GM12801 (cell line): ENCODE measurements around the gene SFXN5.

Source experiments
- CTCF ChIP-seq: IDR thresholded peaks from one replicate; pipeline ENCODE4 v1.5.1; 2011; ENCODE audit warnings: control low read depth; ENCODE audit not compliant: insufficient read length; ENCODE audit errors: extremely low read depth

SFXN5 gene

GRCh38 chr2:72914206-72914559 is 157.3 kb downstream of the SFXN5 start:
- no peak for TF ChIP-seq CTCF

- TF ChIP-seq CTCF: no peak
These were observed 157.9 kb downstream of the SFXN5 start for GRCh38 chr2:72913486-72914205.

GRCh38 chr2:72911256-72911655 is 160.3 kb downstream of the SFXN5 start:
- TF ChIP-seq CTCF: no peak

GRCh38 chr2:72908741-72909140 is 162.8 kb downstream of the SFXN5 start:
- no peak for TF ChIP-seq CTCF

- no peak for TF ChIP-seq CTCF
These were observed 170.1 kb downstream of the SFXN5 start for GRCh38 chr2:72901426-72901825.

- no peak for TF ChIP-seq CTCF
These were observed 171.2 kb downstream of the SFXN5 start for GRCh38 chr2:72900191-72900825.

- TF ChIP-seq CTCF: no peak
These were observed 173.0 kb downstream of the SFXN5 start for GRCh38 chr2:72898585-72898906.
